Fibroblast of lung (primary cell): ENCODE results near the gene E2F1. TPM values are rescaled to one million over a fixed set of nuclear protein-coding genes. Genes with fewer than 3 reads are reported as not detected.

Experiments used
- DNase-seq, 2 donors: peaks; one replicate each; pipeline versions ENCODE4 v3.0.0 to v3.0.0-alpha.2; 2010; ENCODE audit warnings: low read depth in 2 of 2
- H2AFZ ChIP-seq: 2 replicates; pipeline ENCODE4 v1.5.1; 2012; ENCODE audit warnings: low read length, control low read depth, inconsistent platforms
- H3K27ac ChIP-seq: 2 replicates; pipeline ENCODE4 v1.5.1; 2011; ENCODE audit warnings: low read length, control low read depth; ENCODE audit not compliant: insufficient read depth
- H3K27me3 ChIP-seq: 2 replicates; pipeline ENCODE4 v1.5.1; 2011; ENCODE audit warnings: mild to moderate bottlenecking, low read length; ENCODE audit not compliant: control insufficient read depth, insufficient read depth
- H3K36me3 ChIP-seq: 2 replicates; pipeline ENCODE4 v1.5.1; 2011; ENCODE audit warnings: low read length; ENCODE audit not compliant: control insufficient read depth, insufficient read depth
- H3K4me1 ChIP-seq: 2 replicates; pipeline ENCODE4 v1.5.1; 2011; ENCODE audit warnings: low read length; ENCODE audit not compliant: control insufficient read depth, insufficient read depth; ENCODE audit errors: extremely low read depth
- H3K4me2 ChIP-seq: 2 replicates; pipeline ENCODE4 v1.5.1; 2011; ENCODE audit warnings: low read length, control low read depth; ENCODE audit not compliant: insufficient read depth; ENCODE audit errors: extremely low read depth
- H3K4me3 ChIP-seq, 4 experiments: fragments of 200-600 bp in 1 of 4; sonication (generic) in 1 of 4; replicated peaks in 1 of 4; 2 replicates each; pipeline ENCODE4 v1.5.1; 2011 to 2016; ENCODE audit warnings: low read length in 4 of 4, low read depth in 3 of 4, mild to moderate bottlenecking in 3 of 4, control low read depth in 2 of 4, inconsistent platforms in 1 of 4, mixed read lengths in 1 of 4; ENCODE audit not compliant: insufficient read depth in 1 of 4; ENCODE audit errors: control extremely low read depth in 1 of 4
- H3K79me2 ChIP-seq: 2 replicates; pipeline ENCODE4 v1.5.1; 2012; ENCODE audit warnings: mild to moderate bottlenecking, low read length, inconsistent platforms; ENCODE audit not compliant: control insufficient read depth, insufficient read depth
- H3K9ac ChIP-seq: 2 replicates; pipeline ENCODE4 v1.5.1; 2011; ENCODE audit warnings: mild to moderate bottlenecking, low read length, control low read depth; ENCODE audit not compliant: insufficient read depth
- H3K9me3 ChIP-seq: 2 replicates; pipeline ENCODE4 v1.5.1; 2012; ENCODE audit warnings: low read depth, low read length; ENCODE audit not compliant: control insufficient read depth, insufficient read depth
- H4K20me1 ChIP-seq: 2 replicates; pipeline ENCODE4 v1.5.1; 2011; ENCODE audit warnings: low read length; ENCODE audit not compliant: control insufficient read depth, insufficient read depth; ENCODE audit errors: extremely low read depth
- EZH2 ChIP-seq: IDR thresholded peaks from 2 replicates; pipeline ENCODE4 v1.5.1; 2012; ENCODE audit warnings: low read length, control low read depth, mild to moderate bottlenecking; ENCODE audit errors: missing control alignments
- polyA plus RNA-seq, 2 donors: library from polyadenylated mRNA; depleted of rRNA in 1 of 2; stranded (reverse) in 1 of 2; unstranded in 1 of 2; fragments of >200 nt; gene quantifications; 2 replicates each; pipeline ENCODE4 v1.2.1, GENCODE V29; 2011 to 2012; ENCODE audit warnings: missing spikeins in 1 of 2
- total RNA-seq: library from RNA; depleted of rRNA; stranded (reverse); fragments of >200 nt; gene quantifications from 2 replicates; pipeline ENCODE4 v1.2.1, GENCODE V29; 2014
- TF ChIP-seq, protein P1 (sequence below), 2 donors: IDR thresholded peaks in 1 of 2; conservative IDR thresholded peaks in 1 of 2; 1 replicate in 1 of 2; 2 replicates in 1 of 2; pipeline ENCODE4 v1.5.1; 2011 to 2012; ENCODE audit warnings: low read length in 2 of 2, control low read depth in 1 of 2, inconsistent platforms in 1 of 2, low read depth in 1 of 2, mild to moderate bottlenecking in 1 of 2

The E2F1 gene
- total and polyA plus RNA-seq, 2 donors (not counting 1 experiment from before 2014, with no cell fraction given) = 2.1 to 3.5 TPM

DNA sequence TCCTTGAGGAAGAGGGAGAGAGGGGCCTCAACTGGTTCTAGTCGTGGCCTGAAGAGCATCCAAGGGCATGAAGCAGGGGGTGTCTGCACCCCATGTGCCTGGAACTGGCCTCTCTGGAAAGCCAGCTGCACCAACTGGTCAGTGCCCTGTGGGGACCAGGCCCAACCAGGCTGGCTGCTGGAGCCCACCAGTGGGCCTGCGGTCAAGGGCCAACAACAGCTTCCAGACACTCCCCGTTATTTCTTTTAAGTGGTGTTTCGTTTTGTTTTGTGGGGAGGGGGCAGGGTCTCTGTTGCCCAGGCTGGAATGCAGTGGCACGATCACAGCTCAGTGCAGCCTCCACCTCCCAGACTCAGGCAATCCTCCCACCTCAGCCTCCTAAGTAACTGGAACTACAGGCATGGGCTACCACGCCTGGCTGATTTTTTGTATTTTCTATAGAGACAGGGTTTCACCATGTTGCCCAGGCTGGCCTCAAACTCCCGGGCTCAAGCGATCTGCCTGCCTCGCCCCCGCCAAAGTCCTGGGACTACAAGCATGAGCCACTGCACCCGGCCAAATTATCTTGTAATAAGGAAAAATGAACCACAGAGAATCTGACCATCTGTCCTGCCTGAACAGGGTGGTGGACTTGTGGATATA is 36.0 kb downstream of the E2F1 start:
- Histone ChIP-seq H3K4me3 (no peak overlapping the region), H3K9ac (no peak overlapping the region), H3K27ac (no peak overlapping the region), H4K20me1 (no peaks in the 10 kb centered on the region), H3K9me3 (no peaks in the 10 kb centered on the region), H3K36me3 (peaks cover 1% of the 10 kb centered on the region), H2AFZ (no peak overlapping the region), H3K4me2 (no peak overlapping the region), H3K79me2 (no peaks in the 10 kb centered on the region), H3K4me1 (peaks cover 2% of the 10 kb centered on the region), H3K27me3 (no peaks in the 10 kb centered on the region)
- DNase-seq = no peak
- no peak for TF ChIP-seq EZH2
- TF ChIP-seq, protein P1, sequence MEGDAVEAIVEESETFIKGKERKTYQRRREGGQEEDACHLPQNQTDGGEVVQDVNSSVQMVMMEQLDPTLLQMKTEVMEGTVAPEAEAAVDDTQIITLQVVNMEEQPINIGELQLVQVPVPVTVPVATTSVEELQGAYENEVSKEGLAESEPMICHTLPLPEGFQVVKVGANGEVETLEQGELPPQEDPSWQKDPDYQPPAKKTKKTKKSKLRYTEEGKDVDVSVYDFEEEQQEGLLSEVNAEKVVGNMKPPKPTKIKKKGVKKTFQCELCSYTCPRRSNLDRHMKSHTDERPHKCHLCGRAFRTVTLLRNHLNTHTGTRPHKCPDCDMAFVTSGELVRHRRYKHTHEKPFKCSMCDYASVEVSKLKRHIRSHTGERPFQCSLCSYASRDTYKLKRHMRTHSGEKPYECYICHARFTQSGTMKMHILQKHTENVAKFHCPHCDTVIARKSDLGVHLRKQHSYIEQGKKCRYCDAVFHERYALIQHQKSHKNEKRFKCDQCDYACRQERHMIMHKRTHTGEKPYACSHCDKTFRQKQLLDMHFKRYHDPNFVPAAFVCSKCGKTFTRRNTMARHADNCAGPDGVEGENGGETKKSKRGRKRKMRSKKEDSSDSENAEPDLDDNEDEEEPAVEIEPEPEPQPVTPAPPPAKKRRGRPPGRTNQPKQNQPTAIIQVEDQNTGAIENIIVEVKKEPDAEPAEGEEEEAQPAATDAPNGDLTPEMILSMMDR (conservative IDR thresholded peaks at IDR 0.05 in 1 of 2, IDR thresholded peaks at IDR 0.05 in 1 of 2; ENCODE audit: low read depth in 1 of 2, low read length in 2 of 2) = no peak

DNA sequence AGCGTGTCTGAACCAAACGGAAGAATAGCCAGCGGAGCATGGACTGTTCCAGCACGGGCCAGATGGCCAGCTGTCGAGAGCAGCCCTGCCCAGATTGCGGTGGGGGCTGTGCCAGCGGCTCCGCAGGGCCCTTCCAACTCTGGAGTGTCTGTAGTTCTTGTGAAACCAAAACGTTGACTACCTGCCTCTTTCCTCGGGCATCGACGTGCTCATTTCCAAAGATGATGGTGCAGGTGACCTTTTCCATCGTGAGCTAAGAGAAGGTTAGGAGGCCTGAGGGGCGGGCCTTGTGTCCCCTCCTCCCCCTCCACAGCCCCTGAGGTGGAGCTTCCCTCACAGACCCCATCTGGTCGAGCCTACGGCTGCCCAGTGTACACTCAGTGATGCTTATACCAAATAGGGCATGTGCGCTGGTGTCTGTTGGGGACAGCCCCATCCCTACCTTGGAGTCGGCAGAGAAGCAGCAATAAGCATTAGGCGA is 36.9 kb downstream of the E2F1 start:
- Histone ChIP-seq H3K4me2 (peak overlapping the region; percentile 56), H2AFZ (no peak overlapping the region), H3K36me3 (peaks cover 3% of the 10 kb centered on the region), H3K9ac (no peak overlapping the region), H3K4me1 (peaks cover 2% of the 10 kb centered on the region), H3K27me3 (no peaks in the 10 kb centered on the region), H4K20me1 (no peaks in the 10 kb centered on the region), H3K79me2 (no peaks in the 10 kb centered on the region), H3K9me3 (no peaks in the 10 kb centered on the region), H3K27ac (no peak overlapping the region), H3K4me3 (no peak overlapping the region)
- TF ChIP-seq, protein P1 (conservative IDR thresholded peaks at IDR 0.05 in 1 of 2, IDR thresholded peaks at IDR 0.05 in 1 of 2; ENCODE audit: low read depth in 1 of 2, low read length in 2 of 2) = no peak
- TF ChIP-seq EZH2 = no peak
- peak in 1 of 2 donors; percentile 66 for DNase-seq

DNA sequence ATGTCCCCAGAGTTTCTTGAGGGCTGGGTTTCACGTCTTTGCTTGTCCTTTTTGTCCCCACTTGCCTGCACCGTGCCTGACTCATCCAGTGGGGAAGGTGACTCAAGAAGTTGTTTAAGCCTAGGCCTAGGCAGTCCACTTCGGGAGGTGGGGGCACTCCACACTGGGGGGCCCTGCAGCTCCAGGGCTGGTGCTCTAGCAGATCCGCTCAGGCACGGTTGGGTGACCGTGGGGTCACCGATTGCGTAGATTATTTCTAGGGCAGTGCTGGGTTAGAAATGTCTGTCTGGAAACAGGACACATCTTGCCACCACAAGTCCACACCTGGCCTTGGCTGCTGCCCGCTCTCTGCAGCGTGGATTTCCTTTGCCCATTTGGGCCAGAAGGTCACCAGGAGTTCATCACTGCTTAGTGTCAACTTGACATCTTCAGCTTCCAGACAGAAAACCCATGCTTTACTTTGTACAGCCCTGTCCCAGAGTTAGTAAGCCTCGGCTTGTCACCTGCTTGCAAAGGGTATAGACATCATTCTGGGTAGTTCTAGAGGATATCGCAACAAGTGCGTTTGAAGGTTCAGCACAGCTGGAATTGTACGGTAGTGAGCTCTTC is 37.7 kb downstream of the E2F1 start:
- peak in 1 of 2 donors; percentile 17 for DNase-seq
- no peak overlapping the region for H2AFZ ChIP-seq
- no peak overlapping the region for H3K9ac ChIP-seq
- H3K4me1 ChIP-seq = peaks cover 2% of the 10 kb centered on the region
- H3K36me3 ChIP-seq = peaks cover 5% of the 10 kb centered on the region
- no peaks in the 10 kb centered on the region for H4K20me1 ChIP-seq
- peak overlapping the region; percentile 52 for H3K4me2 ChIP-seq
- TF ChIP-seq EZH2 = no peak
- TF ChIP-seq, protein P1 (conservative IDR thresholded peaks at IDR 0.05 in 1 of 2, IDR thresholded peaks at IDR 0.05 in 1 of 2; ENCODE audit: low read depth in 1 of 2, low read length in 2 of 2) = no peak
- H3K27ac ChIP-seq = no peak overlapping the region
- H3K9me3 ChIP-seq = no peaks in the 10 kb centered on the region
- no peaks in the 10 kb centered on the region for H3K27me3 ChIP-seq
- no peak overlapping the region for H3K4me3 ChIP-seq
- H3K79me2 ChIP-seq = no peaks in the 10 kb centered on the region
